Fibroblast of skin of back (primary cell): ENCODE results near the gene NEK6.

Source experiments
- DNase-seq: peaks from one replicate; pipeline ENCODE4 v3.0.0-alpha.2; 2013

The NEK6 gene

DNA sequence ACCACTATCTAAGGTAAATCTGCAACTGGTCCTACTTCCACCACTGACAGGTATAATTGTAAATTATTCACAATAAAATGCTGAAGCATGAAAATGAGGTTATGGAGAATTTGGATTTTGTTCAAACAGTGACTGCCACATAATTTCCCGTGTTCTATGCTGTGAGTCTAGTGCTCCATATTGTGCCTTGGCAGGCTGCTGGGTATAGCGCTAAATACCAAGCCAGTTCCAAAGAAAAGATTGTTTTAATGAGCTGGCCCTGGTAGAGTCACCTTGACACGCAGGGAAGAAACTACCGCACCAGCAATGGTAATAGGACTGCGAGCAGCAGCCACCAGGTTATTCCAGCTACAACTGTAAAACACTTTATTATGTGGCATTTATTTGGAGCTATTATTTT lies 127.1 kb downstream of the NEK6 start:
- DNase-seq = no peak

DNA sequence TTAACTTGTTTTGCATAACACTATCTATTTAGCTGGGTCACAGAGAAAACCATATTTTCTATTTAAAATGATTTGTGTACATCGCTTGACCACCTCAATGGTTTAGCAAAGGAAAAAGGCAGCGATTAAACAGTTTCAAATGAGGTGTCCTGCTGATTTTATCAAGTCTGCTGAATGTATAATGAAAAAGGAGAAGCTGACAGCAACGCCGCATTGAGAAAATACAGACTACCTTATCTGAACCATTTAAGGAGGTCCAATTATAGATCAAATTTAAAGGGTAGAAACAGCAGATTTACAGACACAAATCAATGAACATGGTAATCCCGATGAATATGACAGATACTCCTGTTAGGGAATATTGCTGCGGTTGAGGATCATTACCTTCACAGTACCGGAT lies 127.9 kb downstream of the NEK6 start:
- no peak for DNase-seq

DNA sequence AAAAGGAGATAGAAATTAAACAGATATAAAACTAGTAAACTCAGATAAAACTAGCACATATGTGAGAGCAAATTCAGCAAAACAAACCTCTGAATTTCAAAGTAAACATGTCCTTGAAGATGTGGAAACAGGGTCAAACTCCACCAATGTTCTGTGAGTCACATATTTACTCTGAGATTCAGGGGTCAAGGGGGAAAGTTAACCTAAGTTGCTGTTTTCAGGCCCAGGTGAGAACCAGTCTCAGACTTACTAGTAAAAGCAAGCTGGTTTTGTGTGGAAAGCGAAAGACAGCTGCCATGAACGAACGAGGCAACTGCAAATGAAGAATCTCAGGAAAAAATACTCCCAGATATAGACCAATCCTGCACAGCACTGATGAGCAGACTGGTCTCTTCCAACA lies 128.5 kb downstream of the NEK6 start:
- no peak for DNase-seq

DNA sequence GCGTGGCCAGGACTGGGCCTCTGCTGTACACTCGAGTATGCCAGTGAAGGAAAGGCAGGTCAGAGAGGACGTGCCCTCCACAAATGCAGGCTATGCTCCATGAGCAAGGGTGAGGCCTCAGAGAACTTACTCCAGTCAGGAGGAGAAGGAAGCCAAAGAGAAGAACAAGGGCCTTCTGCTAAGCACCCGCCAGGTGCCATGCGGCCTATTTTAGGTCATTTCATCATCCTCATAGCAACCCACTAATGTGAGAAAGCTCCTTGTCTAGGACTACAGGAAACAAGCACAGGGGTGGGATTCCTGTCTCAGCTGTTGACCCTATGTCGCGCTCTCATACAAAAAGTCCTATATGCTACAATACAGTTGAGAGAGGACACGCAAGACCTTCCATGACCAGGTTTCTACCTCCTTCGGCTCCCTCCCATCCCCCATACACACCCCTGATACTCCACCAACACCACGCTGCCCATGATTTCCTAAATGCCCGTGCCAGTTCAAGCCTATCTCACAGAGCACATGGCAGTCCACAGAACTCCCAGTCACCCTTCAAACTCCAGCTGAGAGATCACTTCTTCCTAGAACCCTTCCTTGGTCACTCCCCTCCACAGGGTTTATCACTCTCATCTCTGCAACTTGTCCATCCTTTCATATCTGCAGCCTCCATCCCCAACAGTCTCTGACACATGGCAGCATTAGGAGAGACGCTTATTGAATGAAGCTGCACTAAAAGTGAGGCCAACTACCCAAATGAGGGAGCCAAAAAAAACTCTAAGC lies 130.7 kb downstream of the NEK6 start:
- no peak for DNase-seq

DNA sequence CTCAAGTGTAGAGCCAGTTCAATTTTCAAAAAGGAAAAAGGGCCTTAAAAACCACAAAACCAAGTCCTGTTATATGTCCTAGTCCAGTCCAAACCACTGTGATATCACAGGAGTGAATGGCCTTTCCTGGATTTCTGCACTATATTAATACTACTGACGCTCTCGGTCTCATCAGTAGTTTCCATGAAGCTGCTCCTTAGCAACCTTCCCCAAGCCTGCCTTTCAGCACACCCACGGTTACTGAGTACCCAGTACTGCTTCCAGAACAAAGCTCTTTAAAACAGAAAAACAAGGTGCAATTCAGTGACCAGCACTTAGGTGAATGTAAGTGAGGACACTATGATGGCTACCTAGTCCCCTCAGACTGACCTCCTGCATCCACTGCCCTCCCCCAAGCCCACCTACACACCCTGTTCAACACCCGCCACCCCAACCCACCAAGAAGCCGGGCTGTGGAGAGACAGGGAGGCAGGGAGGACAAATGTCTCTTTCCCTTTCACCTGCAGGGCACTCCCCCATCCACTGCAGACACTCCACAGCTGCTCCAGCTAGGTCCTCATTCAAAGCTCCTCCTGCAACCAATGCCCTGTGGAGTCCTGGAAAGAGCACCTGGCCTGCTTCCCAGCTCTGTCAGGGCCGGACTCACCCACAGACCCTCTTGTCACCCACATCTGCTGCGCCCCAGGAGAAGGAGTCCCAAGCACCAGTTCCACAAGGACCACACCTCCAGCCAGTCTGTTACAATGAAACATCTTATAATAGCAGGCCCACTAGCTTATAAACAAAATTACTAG lies 131.6 kb downstream of the NEK6 start:
- no peak for DNase-seq

DNA sequence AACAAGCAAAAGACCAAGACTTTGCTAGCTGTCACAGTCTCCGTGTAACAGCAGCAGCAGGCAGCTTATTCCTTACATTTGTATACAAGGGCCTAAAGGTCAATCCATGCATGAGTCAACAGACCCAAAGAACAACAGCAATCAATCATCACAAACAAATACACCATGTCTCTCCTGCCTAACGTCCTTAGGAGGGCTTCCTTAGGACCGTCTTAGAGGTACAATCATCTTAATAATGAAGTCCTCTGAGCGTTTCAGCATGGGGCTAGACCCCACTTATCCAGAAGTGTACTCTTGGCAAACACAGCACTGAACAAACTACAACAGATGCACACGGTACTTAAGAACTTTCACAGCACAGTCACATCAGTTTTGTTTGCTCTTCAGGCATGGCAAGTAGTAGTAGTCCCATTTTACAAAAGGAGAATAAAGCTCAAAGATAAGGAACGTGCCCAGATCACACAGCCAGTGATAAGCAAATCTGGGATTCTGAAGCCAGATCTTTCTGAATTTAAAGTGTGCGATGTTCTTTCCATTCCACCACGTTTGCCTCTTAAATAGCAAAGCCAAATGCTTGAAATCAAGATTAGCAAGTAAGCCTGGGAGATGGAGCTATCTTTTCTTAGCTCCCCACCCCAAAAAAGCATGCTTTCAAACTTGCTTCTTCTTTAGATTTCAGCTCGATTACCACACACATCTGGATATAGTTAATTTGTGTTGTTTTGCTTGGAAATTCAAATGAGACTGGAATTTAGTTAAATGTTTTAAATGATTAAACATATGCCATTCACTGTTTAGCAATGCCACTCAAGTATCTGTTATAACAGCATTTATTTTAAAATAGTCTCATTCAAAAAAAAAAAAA lies 133.3 kb downstream of the NEK6 start:
- peak; percentile 56 for DNase-seq

DNA sequence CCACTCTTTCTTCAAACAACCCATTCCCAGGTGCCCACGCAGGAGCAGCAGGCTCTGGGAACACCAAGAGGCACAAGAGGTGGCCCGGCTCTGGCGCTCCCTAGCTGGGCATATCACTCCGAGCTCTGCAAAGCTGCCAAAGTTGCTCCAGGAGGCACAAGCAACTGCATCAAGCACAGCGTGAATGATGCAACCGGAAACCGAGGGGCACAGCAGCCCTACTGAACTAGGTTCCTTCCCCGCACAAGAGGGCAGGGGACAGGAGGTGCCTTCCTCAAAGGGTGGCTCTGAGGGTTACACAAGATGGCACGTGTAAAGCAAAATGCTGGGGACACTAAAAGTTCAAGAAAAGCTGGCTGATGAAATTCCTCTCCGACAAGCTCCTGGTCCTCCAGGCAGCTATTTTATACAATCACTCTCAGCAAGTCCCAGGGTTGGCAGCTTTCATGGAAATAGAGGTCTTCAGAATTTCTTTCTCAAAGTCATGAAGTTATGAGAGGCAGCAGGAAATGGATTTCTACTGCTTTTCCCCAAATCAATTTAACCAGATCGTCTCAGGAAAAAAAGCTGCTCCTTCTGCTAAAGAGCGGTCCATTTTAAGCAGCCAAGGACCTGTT lies 134.6 kb downstream of the NEK6 start:
- peak; percentile 28 for DNase-seq

DNA sequence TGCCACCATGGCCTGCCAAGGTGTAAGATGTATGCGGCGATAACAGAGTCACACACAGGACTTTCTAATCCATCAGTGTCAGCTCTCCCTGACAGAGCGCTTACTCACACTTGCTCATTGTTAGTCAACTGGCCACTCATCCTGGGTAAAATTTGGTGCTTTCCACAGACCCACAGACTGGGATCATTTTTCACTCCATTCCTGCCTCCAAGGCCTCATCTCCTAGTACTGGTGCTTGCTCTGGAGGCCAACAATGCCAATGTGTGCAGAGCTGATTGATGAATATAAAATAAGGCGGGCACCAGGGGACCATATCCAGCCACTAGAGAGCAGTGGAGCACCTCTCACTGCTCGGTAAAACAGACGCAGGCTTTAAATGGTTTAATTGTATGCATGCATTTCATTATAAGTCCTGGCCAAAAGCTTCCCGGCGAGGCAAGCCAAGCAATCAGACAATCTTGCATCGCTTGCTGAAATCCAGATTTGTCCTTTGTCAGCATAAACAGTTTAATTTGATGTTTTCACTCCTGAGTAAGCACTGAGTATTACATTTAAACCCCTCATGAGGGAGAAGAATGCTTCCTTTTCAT lies 135.2 kb downstream of the NEK6 start:
- peak; percentile 93 for DNase-seq

DNA sequence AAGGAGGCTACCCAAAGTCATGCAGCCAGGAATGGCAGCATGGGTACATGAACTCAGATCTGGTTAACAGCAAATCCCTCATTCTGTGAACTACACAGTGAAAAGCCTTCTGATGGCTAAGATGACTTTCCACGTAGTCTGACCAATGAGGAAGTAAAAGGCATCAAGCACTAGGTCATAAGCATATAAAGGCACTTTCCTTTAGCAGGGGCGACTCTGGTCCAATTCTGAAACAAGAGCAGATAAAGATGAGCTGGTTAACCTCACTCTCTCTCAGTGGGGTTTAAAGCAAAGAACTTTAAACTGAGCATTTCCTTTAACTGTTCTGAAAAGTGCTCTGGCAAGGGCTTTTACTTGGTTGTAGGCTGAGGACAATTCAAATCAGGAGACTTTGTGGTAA lies 136.4 kb downstream of the NEK6 start:
- DNase-seq = no peak

DNA sequence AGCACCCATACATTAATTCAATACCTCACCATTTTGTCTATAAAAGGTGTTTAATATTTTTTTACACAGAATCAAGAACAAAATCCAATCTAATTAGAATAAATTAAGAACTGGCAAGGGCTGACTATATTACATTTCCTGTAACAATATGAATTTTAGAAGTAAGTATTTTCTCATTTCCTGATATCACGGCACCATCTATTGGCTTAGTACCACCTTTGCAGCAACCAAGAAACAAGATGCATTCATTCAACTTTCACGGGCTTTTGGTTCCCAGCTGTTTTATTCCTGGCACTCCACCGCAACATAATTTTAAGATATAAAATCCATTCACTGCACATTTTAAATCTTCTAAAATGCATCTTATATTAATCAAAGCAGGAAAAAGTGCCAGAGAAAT lies 136.8 kb downstream of the NEK6 start:
- DNase-seq = no peak

DNA sequence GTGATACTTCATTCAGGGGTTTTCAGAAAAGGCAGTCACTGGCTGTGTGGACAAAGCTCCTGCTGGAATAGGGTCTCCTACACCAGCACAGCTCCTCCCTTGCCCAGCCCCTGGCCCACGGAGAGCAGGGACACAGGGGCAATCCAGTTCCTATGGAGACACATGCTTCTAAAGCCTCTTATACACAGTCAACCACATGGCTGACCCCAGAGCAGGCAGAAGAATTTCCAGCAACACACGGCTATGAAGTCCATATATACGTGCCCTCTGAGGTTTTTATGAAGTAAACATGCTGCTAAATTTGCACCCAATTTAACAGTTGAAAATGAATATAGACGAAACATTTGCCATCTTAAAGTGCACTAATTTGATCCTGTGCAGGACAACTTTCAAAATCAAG lies 138.1 kb downstream of the NEK6 start:
- DNase-seq = no peak

DNA sequence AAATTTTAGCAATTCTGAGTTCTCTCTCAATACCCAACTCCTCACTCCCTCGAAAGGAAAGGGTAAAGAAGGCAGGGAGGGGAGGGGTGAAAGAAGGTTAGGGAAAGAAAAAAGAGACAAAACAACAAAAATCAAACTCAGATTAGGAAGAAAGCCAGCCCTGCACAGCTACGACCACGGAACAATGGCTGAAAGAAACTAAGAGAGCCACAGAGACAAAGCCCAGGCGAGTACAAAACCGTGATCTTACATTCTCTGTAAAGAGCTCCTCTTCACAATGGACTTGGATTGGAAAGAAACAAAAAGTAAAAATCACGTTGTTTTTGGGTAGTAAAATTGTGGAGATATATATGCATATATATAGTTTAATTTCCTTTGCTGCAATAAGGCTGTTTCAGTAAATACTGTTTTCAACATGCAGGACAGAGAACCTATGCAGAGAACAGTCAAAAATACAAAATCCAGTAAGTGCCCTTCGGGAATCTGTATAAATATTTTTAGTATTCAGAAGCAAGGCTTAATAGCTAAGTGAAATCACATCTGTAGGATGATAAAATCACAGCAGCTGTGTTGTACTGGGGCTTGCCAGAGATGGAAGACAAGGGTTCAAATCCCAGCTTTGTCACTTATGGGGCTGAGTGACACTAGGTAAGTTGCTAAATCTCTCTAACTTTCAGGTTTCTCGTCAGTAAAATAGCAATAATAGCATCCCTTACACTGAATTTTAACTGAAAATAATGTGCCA lies 140.6 kb downstream of the NEK6 start:
- no peak for DNase-seq

DNA sequence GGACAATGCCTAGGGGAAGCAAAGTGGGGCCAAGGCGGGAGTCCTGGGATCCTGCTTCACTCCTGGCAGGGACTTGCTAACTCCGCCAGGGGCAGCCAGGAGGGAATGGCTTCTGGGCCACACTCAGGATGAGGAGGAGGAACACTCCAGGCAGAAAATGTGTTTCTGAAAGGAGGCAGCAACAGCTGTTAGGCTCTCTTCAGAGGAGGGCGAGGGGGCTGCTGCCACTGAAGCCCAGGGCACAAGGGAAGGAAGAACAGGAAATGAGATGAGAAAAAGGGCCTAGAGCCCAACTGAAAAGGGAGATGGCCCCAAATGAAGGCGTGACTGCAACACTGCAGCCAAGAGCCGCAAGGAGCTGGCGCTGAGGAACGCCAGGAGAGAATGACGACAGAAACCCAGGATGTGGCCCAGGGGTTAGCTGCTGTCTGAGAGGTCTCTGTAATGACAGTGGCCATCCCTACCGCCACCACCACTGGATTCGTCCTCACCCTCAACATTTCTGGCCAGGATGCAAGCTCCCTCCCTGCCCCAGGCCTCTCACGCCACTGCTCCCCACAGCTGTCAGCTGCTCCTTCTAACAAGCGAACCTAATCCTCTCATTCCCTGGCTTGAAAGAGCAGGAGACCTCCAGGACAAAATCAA lies 141.7 kb downstream of the NEK6 start:
- DNase-seq = peak; percentile 35

DNA sequence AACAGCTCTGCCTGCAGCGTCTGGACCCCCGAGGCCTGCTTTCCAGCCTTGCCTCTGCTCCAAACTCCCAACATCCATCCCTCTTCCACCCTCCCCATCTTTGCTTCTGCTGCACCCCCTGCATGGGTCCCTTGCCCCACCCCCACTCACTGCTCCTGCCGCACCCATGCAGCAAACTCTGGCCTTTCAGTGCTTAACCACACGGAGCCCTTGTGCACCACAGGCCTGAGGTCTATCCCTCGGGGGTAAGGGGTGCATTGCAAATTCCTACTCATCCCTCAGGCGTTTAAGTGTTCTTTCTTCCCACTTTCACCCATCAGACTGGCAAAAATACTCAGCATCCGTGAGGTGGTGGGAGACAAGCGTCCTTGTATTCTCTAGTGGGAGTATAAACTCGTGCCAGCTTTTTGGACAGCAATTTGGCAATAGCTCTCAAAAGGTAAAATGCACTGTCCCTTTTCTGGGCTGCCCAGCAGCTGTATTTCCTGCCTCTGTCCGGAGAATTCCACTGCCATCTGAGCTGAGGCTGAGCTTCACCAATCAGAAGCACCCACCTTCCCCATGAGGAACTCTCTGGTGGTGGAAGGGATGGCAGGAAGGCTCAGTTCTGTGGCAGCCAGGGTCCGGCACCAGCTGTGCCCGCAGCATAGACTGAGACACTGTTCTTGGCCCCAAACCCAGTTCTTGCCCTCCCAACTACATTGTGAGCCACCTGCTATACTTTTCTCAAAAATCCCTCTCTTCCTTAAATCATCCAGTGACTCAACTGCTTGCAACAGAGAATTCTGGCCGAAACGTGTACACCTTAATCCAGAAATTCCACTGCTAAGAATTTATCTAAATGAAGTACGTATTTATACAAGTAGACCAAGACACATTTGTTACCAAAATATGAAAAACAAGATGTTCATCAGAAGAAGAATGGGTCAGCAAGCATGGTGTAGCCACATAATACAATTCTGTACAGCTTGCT lies 142.5 kb downstream of the NEK6 start:
- DNase-seq = no peak
